Aorta (tissue), 5 donors: ENCODE results near the gene HOXC12. TPM values are rescaled to one million over a fixed set of nuclear protein-coding genes. Genes with fewer than 3 reads are reported as not detected.

ENCODE experiments used
- ATAC-seq: fragments of 200-7000 bp; cut with Tn5 transposase; one replicate; pipeline ENCODE4 v1.9.1; 2022; ENCODE audit warnings: moderate library complexity; ENCODE audit not compliant: low FRiP score
- DNase-seq, 2 donors: peaks; one replicate each; pipeline ENCODE4 v3.0.0-alpha.2; 2020
- H3K27ac ChIP-seq, 2 donors: one replicate each; pipeline ENCODE4 v1.5.1; 2013; ENCODE audit warnings: low read length in 2 of 2, mild to moderate bottlenecking in 2 of 2, moderate library complexity in 2 of 2, control low read depth in 1 of 2, inconsistent platforms in 1 of 2, low read depth in 1 of 2
- H3K27me3 ChIP-seq, 2 donors: one replicate each; pipeline ENCODE4 v1.6.1; 2013; ENCODE audit warnings: control low read depth in 1 of 2, low read length in 1 of 2, mild to moderate bottlenecking in 1 of 2, moderate library complexity in 1 of 2; ENCODE audit not compliant: insufficient read depth in 2 of 2, control insufficient read depth in 1 of 2
- H3K36me3 ChIP-seq, 2 donors: one replicate each; pipeline ENCODE4 v1.6.1; 2013; ENCODE audit warnings: control low read depth in 1 of 2, low read length in 1 of 2, mild to moderate bottlenecking in 1 of 2; ENCODE audit not compliant: insufficient read depth in 2 of 2, control insufficient read depth in 1 of 2
- H3K4me1 ChIP-seq, 2 donors: one replicate each; pipeline ENCODE4 v1.6.1; 2013; ENCODE audit warnings: low read length in 2 of 2, control low read depth in 1 of 2, mild to moderate bottlenecking in 1 of 2, moderate library complexity in 1 of 2; ENCODE audit not compliant: insufficient read depth in 2 of 2, control insufficient read depth in 1 of 2
- H3K4me3 ChIP-seq, 2 donors: one replicate each; pipeline ENCODE4 v1.5.1; 2013; ENCODE audit warnings: low read length in 2 of 2, control low read depth in 1 of 2, mild to moderate bottlenecking in 1 of 2
- H3K9me3 ChIP-seq: one replicate; pipeline ENCODE4 v1.6.1; 2013; ENCODE audit warnings: mild to moderate bottlenecking, low read length; ENCODE audit not compliant: control insufficient read depth
- WGBS, 2 donors: extraction: QIAGEN DNeasy Blood & Tissue Kit; methylation state at CpG; one replicate each; pipeline ENCODE4 v1.1.7; 2013; 5-methylcytosine and 5-hydroxymethylcytosine counted together
- intact Hi-C, 2 donors: fragments of 100-400 bp; cut with DNase I; formaldehyde crosslinking; loops; one replicate each; pipeline versions ENCODE4 v1.14.2 to v1.15.0; 2022
- polyA plus RNA-seq, 2 donors: library from polyadenylated mRNA; stranded (reverse); fragments of 200-250 nt; gene quantifications; one replicate each; pipeline ENCODE4 v1.2.3, GENCODE V29; 2013
- total RNA-seq, 2 donors: library from RNA; stranded (reverse); fragmentation: NEBNext Ultra II Directional; extraction: Animal tissue kit (Norgen Biotek cat#: 25700); gene quantifications; one replicate each; pipeline ENCODE4 v1.2.1, GENCODE V29; 2021
- donor health status: healthy with polysubstance abuse.
- donor health status: Bipolar disorder and iron deficiency.
- donor health status: DM: no; HTN: no; CAD: no.
- donor health status: DM: no; HTN: no; CAD: no.
- donor health status: DM: yes; HTN: yes; CAD: no.

HOXC12 gene
- total and polyA plus RNA-seq, 4 donors: 0.45 TPM; not detected in 3

- ATAC-seq (no peak), DNase-seq (no peak)
- Histone ChIP-seq H3K36me3 (no peaks in the 10 kb centered on the region), H3K9me3 (no peaks in the 10 kb centered on the region), H3K27ac (no peak overlapping the region), H3K4me3 (no peak overlapping the region), H3K27me3 (no peaks in the 10 kb centered on the region), H3K4me1 (no peaks in the 10 kb centered on the region)
- WGBS, 2 donors: 69 to 74% methylated on average over 9 of the region's 9 CpGs
- intact Hi-C loops: no loop called here
Measured at GRCh38 chr12:53948650-53949593, 5.8 kb upstream of the HOXC12 start.

- no peaks in the 10 kb centered on the region for H3K36me3 ChIP-seq
- H3K4me1 ChIP-seq: no peaks in the 10 kb centered on the region
- DNase-seq: peak in 1 of 2 donors; percentile 67
- intact Hi-C loops: no loop called here
- WGBS, 2 donors: 7% methylated on average over 33 to 34 of the region's 34 CpGs
- no peak overlapping the region for H3K4me3 ChIP-seq
- no peaks in the 10 kb centered on the region for H3K9me3 ChIP-seq
- ATAC-seq: no peak
- no peaks in the 10 kb centered on the region for H3K27me3 ChIP-seq
- H3K27ac ChIP-seq: no peak overlapping the region
Measured at GRCh38 chr12:53949631-53950436, 4.9 kb upstream of the HOXC12 start.

- intact Hi-C loops: no loop called here
- WGBS, 2 donors: 6% methylated on average over 10 of the region's 10 CpGs
- H3K27me3 ChIP-seq: no peaks in the 10 kb centered on the region
Measured at GRCh38 chr12:53950437-53950773, 4.3 kb upstream of the HOXC12 start.

GRCh38 chr12:53950789-53951576, 3.7 kb upstream of the HOXC12 start:
- Histone ChIP-seq H3K4me1 (no peaks in the 10 kb centered on the region), H3K9me3 (no peaks in the 10 kb centered on the region), H3K27me3 (no peaks in the 10 kb centered on the region), H3K36me3 (no peaks in the 10 kb centered on the region), H3K4me3 (no peak overlapping the region), H3K27ac (no peak overlapping the region)
- intact Hi-C loops: no loop called here
- peak in 1 of 2 donors; percentile 69 for DNase-seq
- 6 to 8% methylated on average over 34 of the region's 34 CpGs for WGBS, 2 donors
- no peak for ATAC-seq

More at GRCh38 chr12:53950437-53950773, 4.3 kb upstream of the HOXC12 start:
- Histone ChIP-seq H3K4me1 (no peaks in the 10 kb centered on the region), H3K36me3 (no peaks in the 10 kb centered on the region), H3K4me3 (no peak overlapping the region), H3K27ac (no peak overlapping the region), H3K9me3 (no peaks in the 10 kb centered on the region)
- ATAC-seq: no peak
- DNase-seq: no peak

GRCh38 chr12:53951577-53952334, 2.9 kb upstream of the HOXC12 start:
- no peaks in the 10 kb centered on the region for H3K4me1 ChIP-seq
- WGBS, 2 donors: 4 to 6% methylated on average over 47 of the region's 47 CpGs
- intact Hi-C loops: no loop called here
- no peak overlapping the region for H3K27ac ChIP-seq
- DNase-seq (peak in 1 of 2 donors; percentile 62), ATAC-seq (no peak)
- H3K9me3 ChIP-seq: no peaks in the 10 kb centered on the region
- H3K27me3 ChIP-seq: no peaks in the 10 kb centered on the region
- no peaks in the 10 kb centered on the region for H3K36me3 ChIP-seq
- no peak overlapping the region for H3K4me3 ChIP-seq

GRCh38 chr12:53952335-53952694, 2.4 kb upstream of the HOXC12 start:
- no peak for ATAC-seq
- Histone ChIP-seq H3K4me1 (no peaks in the 10 kb centered on the region), H3K27ac (no peak overlapping the region), H3K27me3 (no peaks in the 10 kb centered on the region), H3K4me3 (no peak overlapping the region), H3K36me3 (no peaks in the 10 kb centered on the region), H3K9me3 (no peaks in the 10 kb centered on the region)
- intact Hi-C loops: no loop called here
- DNase-seq: no peak
- 22 to 25% methylated on average over 13 of the region's 13 CpGs for WGBS, 2 donors

- H3K9me3 ChIP-seq: no peaks in the 10 kb centered on the region
- H3K36me3 ChIP-seq: no peaks in the 10 kb centered on the region
- intact Hi-C loops: no loop called here
- no peak overlapping the region for H3K4me3 ChIP-seq
- DNase-seq (peak in 1 of 2 donors; percentile 72), ATAC-seq (no peak)
- H3K4me1 ChIP-seq: no peaks in the 10 kb centered on the region
- WGBS, 2 donors: 11 to 12% methylated on average over 38 of the region's 38 CpGs
- H3K27me3 ChIP-seq: peaks cover 0 to under 1% of the 10 kb centered on the region in 2 donors
- no peak overlapping the region for H3K27ac ChIP-seq
Measured at GRCh38 chr12:53952871-53953734, 1.6 kb upstream of the HOXC12 start.
